Karpas-422 (cell line): ENCODE data around the gene ABCC8. TPM values are rescaled to one million over a fixed set of nuclear protein-coding genes. Genes with fewer than 3 reads are reported as not detected.

ENCODE experiments used
- DNase-seq: peaks from one replicate; pipeline ENCODE4 v3.0.0-alpha.2; 2015
- H2AFZ ChIP-seq: fragments of 200-600 bp; sonication (generic); 2 replicates; pipeline ENCODE4 v1.6.1; 2014; ENCODE audit warnings: antibody characterized with exemption, low read length, mixed read lengths
- H3K27ac ChIP-seq: fragments of 200-600 bp; sonication (generic); 2 replicates; pipeline ENCODE4 v1.5.1; 2014; ENCODE audit warnings: mild to moderate bottlenecking, low read length, moderate library complexity
- H3K27me3 ChIP-seq: fragments of 200-600 bp; sonication (generic); 2 replicates; pipeline ENCODE4 v1.6.1; 2014; ENCODE audit warnings: low read length, mixed read lengths
- H3K36me3 ChIP-seq: fragments of 200-600 bp; sonication (generic); 2 replicates; pipeline ENCODE4 v1.6.1; 2014; ENCODE audit warnings: low read length, mixed read lengths; ENCODE audit not compliant: insufficient read depth
- H3K4me1 ChIP-seq: fragments of 200-600 bp; sonication (generic); 2 replicates; pipeline ENCODE4 v1.6.1; 2014; ENCODE audit warnings: mild to moderate bottlenecking, low read length, mixed read lengths
- H3K4me2 ChIP-seq: fragments of 200-600 bp; sonication (generic); 2 replicates; pipeline ENCODE4 v1.6.1; 2014; ENCODE audit warnings: low read length, low read depth, mild to moderate bottlenecking; ENCODE audit not compliant: poor library complexity, severe bottlenecking
- H3K4me3 ChIP-seq: fragments of 200-600 bp; sonication (generic); 2 replicates; pipeline ENCODE4 v1.5.1; 2014; ENCODE audit warnings: mild to moderate bottlenecking, antibody characterized with exemption, low read length, mixed read lengths
- H3K79me2 ChIP-seq: fragments of 200-600 bp; sonication (generic); 2 replicates; pipeline ENCODE4 v1.6.1; 2014; ENCODE audit warnings: mild to moderate bottlenecking, low read length, mixed read lengths
- H3K9ac ChIP-seq: fragments of 200-600 bp; sonication (generic); 2 replicates; pipeline ENCODE4 v1.6.0; 2014; ENCODE audit warnings: low read length
- H3K9me2 ChIP-seq: fragments of 200-600 bp; sonication (generic), shearing (Covaris generic); replicated peaks from 2 replicates; pipeline ENCODE4 v1.6.0; 2014; ENCODE audit warnings: mild to moderate bottlenecking, low read length, moderate library complexity; ENCODE audit not compliant: insufficient read depth
- H3K9me3 ChIP-seq: fragments of 300-700, 200-600 bp; sonication (generic); 2 replicates; pipeline ENCODE4 v1.6.1; 2014; ENCODE audit warnings: low read length, mixed read lengths
- H4K20me1 ChIP-seq: fragments of 200-600 bp; sonication (generic); 2 replicates; pipeline ENCODE4 v1.6.1; 2014; ENCODE audit warnings: mild to moderate bottlenecking, antibody characterized with exemption, low read length, low read depth; ENCODE audit not compliant: insufficient read depth
- total RNA-seq: library from RNA; depleted of rRNA; stranded (reverse); fragments of >200 nt; shearing (Covaris generic); gene quantifications from 2 replicates; pipeline ENCODE4 v1.2.3, GENCODE V29; 2014; ENCODE audit warnings: low replicate concordance

ABCC8 gene
- total RNA-seq, 1 experiment from 2014 or later: not detected

- Histone ChIP-seq H3K27me3 (0 out of 2 replicates have a peak, but pooled peaks cover 4% of the 10 kb centered on the region), H3K9ac (no peak overlapping the region), H3K4me1 (no peaks in the 10 kb centered on the region), H3K9me3 (no peaks in the 10 kb centered on the region), H3K4me3 (no peak overlapping the region), H3K27ac (no peak overlapping the region), H3K36me3 (no peaks in the 10 kb centered on the region), H2AFZ (no peak overlapping the region), H3K4me2 (no peak overlapping the region), H3K79me2 (no peaks in the 10 kb centered on the region), H4K20me1 (no peaks in the 10 kb centered on the region), H3K9me2 (no peaks in the 10 kb centered on the region)
- no peak for DNase-seq
Observed at GRCh38 chr11:17443423-17443822, 33.2 kb downstream of the ABCC8 start.

- H4K20me1 ChIP-seq: no peaks in the 10 kb centered on the region
- H3K27me3 ChIP-seq: 0 out of 2 replicates have a peak, but pooled peaks cover 4% of the 10 kb centered on the region
- H3K4me2 ChIP-seq: no peak overlapping the region
- H3K36me3 ChIP-seq: no peaks in the 10 kb centered on the region
- no peaks in the 10 kb centered on the region for H3K9me2 ChIP-seq
- no peaks in the 10 kb centered on the region for H3K4me1 ChIP-seq
- no peak overlapping the region for H3K4me3 ChIP-seq
- H3K9me3 ChIP-seq: no peaks in the 10 kb centered on the region
- no peaks in the 10 kb centered on the region for H3K79me2 ChIP-seq
- no peak for DNase-seq
- no peak overlapping the region for H2AFZ ChIP-seq
- no peak overlapping the region for H3K27ac ChIP-seq
- no peak overlapping the region for H3K9ac ChIP-seq
Observed at GRCh38 chr11:17443000-17443399, 33.6 kb downstream of the ABCC8 start.

GRCh38 chr11:17439316-17439782 is 37.3 kb downstream of the ABCC8 start:
- DNase-seq: no peak

GRCh38 chr11:17437366-17437765 is 39.3 kb downstream of the ABCC8 start:
- H4K20me1 ChIP-seq: no peaks in the 10 kb centered on the region
- 0 out of 2 replicates have a peak, but pooled peaks cover 4% of the 10 kb centered on the region for H3K27me3 ChIP-seq
- H3K4me2 ChIP-seq: no peak overlapping the region
- no peak overlapping the region for H3K9ac ChIP-seq
- H3K27ac ChIP-seq: no peak overlapping the region
- DNase-seq: no peak
- H3K36me3 ChIP-seq: no peaks in the 10 kb centered on the region
- H3K9me3 ChIP-seq: no peaks in the 10 kb centered on the region
- H2AFZ ChIP-seq: no peak overlapping the region
- no peaks in the 10 kb centered on the region for H3K4me1 ChIP-seq
- no peak overlapping the region for H3K4me3 ChIP-seq
- no peaks in the 10 kb centered on the region for H3K9me2 ChIP-seq
- no peaks in the 10 kb centered on the region for H3K79me2 ChIP-seq

More at GRCh38 chr11:17439316-17439782, 37.3 kb downstream of the ABCC8 start:
- no peaks in the 10 kb centered on the region for H3K9me2 ChIP-seq
- no peak overlapping the region for H3K9ac ChIP-seq
- 0 out of 2 replicates have a peak, but pooled peaks cover 4% of the 10 kb centered on the region for H3K27me3 ChIP-seq
- no peak overlapping the region for H3K4me2 ChIP-seq
- no peak overlapping the region for H2AFZ ChIP-seq
- H3K4me1 ChIP-seq: no peaks in the 10 kb centered on the region
- no peaks in the 10 kb centered on the region for H3K36me3 ChIP-seq
- H3K4me3 ChIP-seq: no peak overlapping the region
- no peaks in the 10 kb centered on the region for H4K20me1 ChIP-seq
- no peaks in the 10 kb centered on the region for H3K79me2 ChIP-seq
- no peak overlapping the region for H3K27ac ChIP-seq
- no peaks in the 10 kb centered on the region for H3K9me3 ChIP-seq

DNA sequence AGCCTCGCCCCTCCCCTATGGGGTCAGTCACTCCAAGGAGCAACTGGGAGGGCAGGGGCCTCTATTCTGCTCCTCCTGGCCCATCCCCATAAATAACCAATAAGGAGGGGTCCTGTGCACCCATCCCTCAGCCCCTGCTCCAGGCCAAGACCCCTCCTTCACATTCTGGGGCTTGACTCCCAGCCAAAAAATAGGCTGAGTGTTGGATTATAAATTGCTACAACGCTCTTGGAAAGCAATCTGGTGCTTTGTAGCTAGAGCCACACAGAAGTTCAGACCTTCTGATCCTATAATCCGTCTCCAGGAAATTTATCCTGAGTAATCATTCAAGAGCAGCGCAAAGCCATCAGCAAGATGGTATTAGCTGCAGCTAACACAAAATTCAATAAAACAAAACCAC is 42.5 kb downstream of the ABCC8 start:
- Histone ChIP-seq H3K36me3 (no peaks in the 10 kb centered on the region), H2AFZ (no peak overlapping the region), H3K4me1 (no peaks in the 10 kb centered on the region), H3K9me2 (no peaks in the 10 kb centered on the region), H3K27ac (no peak overlapping the region), H4K20me1 (no peaks in the 10 kb centered on the region), H3K4me2 (no peak overlapping the region), H3K9ac (no peak overlapping the region), H3K27me3 (no peaks in the 10 kb centered on the region), H3K9me3 (no peaks in the 10 kb centered on the region), H3K79me2 (no peaks in the 10 kb centered on the region), H3K4me3 (no peak overlapping the region)
- no peak for DNase-seq

DNA sequence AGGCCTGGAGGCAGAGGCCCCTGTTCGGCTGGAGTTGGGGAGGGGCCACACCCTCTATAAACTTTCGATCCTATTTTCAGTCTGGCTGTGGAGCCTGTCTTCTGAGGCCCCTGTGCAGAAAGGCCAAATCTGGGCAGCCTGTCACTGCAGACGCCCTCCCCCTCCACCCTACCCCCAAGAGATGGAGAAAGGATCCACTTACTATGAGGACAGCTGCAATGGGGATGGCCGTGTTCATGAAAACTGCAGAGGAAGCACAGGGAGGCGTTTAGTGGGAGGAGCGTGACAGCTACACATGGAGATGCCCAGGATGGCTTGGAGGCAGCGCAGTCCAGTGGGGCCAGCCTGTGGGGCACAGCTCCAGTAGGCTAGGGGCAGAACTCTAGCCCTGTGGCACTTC is 44.6 kb downstream of the ABCC8 start:
- Histone ChIP-seq H3K27ac (no peak overlapping the region), H3K9me3 (no peaks in the 10 kb centered on the region), H3K9ac (no peak overlapping the region), H3K36me3 (no peaks in the 10 kb centered on the region), H3K4me1 (no peaks in the 10 kb centered on the region), H3K4me3 (no peak overlapping the region), H3K9me2 (no peaks in the 10 kb centered on the region), H4K20me1 (no peaks in the 10 kb centered on the region), H2AFZ (no peak overlapping the region), H3K27me3 (no peaks in the 10 kb centered on the region), H3K4me2 (no peak overlapping the region), H3K79me2 (no peaks in the 10 kb centered on the region)
- DNase-seq: no peak

DNA sequence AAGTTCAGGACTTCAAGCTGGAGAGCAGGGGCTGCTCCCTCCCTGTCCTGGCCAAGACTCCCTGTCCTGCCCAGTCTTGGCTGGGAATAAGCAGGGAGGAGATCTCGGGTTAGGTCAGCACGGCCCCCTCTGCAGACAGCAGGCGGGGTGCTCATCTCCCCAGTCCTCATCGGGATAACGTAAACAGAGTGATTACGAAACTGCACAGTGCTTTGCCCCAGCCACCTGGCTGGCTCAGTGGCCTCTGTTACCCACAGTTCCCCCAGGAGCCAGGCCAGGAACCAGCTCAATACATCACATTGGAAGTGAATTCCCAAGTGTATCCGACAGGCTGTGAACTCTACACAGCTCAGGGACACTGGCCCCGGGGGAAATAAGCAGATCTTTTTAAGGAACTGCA is 45.5 kb downstream of the ABCC8 start:
- no peak overlapping the region for H3K9ac ChIP-seq
- DNase-seq: no peak
- no peaks in the 10 kb centered on the region for H3K9me2 ChIP-seq
- no peak overlapping the region for H3K27ac ChIP-seq
- H3K36me3 ChIP-seq: no peaks in the 10 kb centered on the region
- no peak overlapping the region for H3K4me2 ChIP-seq
- H2AFZ ChIP-seq: no peak overlapping the region
- no peak overlapping the region for H3K4me3 ChIP-seq
- H3K27me3 ChIP-seq: no peaks in the 10 kb centered on the region
- no peaks in the 10 kb centered on the region for H3K79me2 ChIP-seq
- no peaks in the 10 kb centered on the region for H3K9me3 ChIP-seq
- no peaks in the 10 kb centered on the region for H3K4me1 ChIP-seq
- no peaks in the 10 kb centered on the region for H4K20me1 ChIP-seq

DNA sequence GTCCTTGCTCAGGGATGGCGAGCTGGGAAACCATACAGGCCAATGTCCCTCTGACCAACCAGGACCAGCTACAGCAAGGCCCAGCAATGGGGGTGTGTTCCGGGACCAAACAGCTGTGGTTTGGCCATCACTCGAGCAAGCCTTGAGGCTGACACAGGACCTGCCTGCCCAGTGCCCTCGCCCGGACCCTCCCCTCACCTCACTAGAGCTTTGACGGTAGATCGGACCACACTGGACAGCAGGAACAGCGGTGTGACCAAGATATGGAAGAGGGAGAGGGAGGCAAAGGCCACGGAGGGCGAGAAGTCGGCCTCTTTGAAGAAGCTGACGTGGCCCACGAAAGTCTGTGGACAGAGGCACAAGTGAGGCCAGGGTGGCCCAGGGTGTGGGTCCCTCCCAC is 46.0 kb downstream of the ABCC8 start:
- Histone ChIP-seq H3K27me3 (no peaks in the 10 kb centered on the region), H3K9me3 (no peaks in the 10 kb centered on the region), H3K79me2 (no peaks in the 10 kb centered on the region), H3K9me2 (no peaks in the 10 kb centered on the region), H3K4me1 (no peaks in the 10 kb centered on the region), H2AFZ (no peak overlapping the region), H3K4me3 (no peak overlapping the region), H3K4me2 (no peak overlapping the region), H3K36me3 (no peaks in the 10 kb centered on the region), H3K27ac (no peak overlapping the region), H4K20me1 (no peaks in the 10 kb centered on the region), H3K9ac (no peak overlapping the region)
- DNase-seq: no peak

GRCh38 chr11:17428925-17429324 is 47.7 kb downstream of the ABCC8 start:
- Histone ChIP-seq H3K36me3 (no peaks in the 10 kb centered on the region), H3K4me3 (no peak overlapping the region), H3K9me2 (no peaks in the 10 kb centered on the region), H4K20me1 (no peaks in the 10 kb centered on the region), H3K4me1 (no peaks in the 10 kb centered on the region), H2AFZ (no peak overlapping the region), H3K9me3 (no peaks in the 10 kb centered on the region), H3K27me3 (no peaks in the 10 kb centered on the region), H3K27ac (no peak overlapping the region), H3K79me2 (no peaks in the 10 kb centered on the region), H3K9ac (no peak overlapping the region), H3K4me2 (no peak overlapping the region)
- DNase-seq: no peak
